Adrenal gland (tissue), 5 donors: ENCODE data around the gene RPL5.

Experiments used
- POLR2A ChIP-seq, 2 donors: fragments of 450-650 bp; IDR thresholded peaks; one replicate each; pipeline ENCODE4 v1.6.1; 2017; ENCODE audit warnings: antibody characterized with exemption in 2 of 2, mild to moderate bottlenecking in 2 of 2, moderate library complexity in 1 of 2
- TF ChIP-seq, protein P1 (sequence below), 6 experiments: fragments of 450-650 bp in 4 of 6; fragments of 200-600 bp in 2 of 6; sonication (generic) in 1 of 6; IDR thresholded peaks; 1 replicate in 5 of 6; 2 replicates in 1 of 6; pipeline versions ENCODE4 v1.5.1 to v1.8.0; 2016 to 2021; ENCODE audit warnings: antibody characterized with exemption in 6 of 6, mild to moderate bottlenecking in 2 of 6, moderate library complexity in 1 of 6
- donor health status: DM: no; HTN: no; CAD: no.

- TF ChIP-seq, protein P1, sequence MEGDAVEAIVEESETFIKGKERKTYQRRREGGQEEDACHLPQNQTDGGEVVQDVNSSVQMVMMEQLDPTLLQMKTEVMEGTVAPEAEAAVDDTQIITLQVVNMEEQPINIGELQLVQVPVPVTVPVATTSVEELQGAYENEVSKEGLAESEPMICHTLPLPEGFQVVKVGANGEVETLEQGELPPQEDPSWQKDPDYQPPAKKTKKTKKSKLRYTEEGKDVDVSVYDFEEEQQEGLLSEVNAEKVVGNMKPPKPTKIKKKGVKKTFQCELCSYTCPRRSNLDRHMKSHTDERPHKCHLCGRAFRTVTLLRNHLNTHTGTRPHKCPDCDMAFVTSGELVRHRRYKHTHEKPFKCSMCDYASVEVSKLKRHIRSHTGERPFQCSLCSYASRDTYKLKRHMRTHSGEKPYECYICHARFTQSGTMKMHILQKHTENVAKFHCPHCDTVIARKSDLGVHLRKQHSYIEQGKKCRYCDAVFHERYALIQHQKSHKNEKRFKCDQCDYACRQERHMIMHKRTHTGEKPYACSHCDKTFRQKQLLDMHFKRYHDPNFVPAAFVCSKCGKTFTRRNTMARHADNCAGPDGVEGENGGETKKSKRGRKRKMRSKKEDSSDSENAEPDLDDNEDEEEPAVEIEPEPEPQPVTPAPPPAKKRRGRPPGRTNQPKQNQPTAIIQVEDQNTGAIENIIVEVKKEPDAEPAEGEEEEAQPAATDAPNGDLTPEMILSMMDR (IDR thresholded peaks at IDR 0.05), result peak in 1 of 6 experiments; percentile 22
- peak in 1 of 2 donors; percentile 30 for TF ChIP-seq POLR2A (IDR thresholded peaks at IDR 0.05)
Observed at GRCh38 chr1:92804721-92805201, 27.1 kb upstream of the RPL5 start.
